GM12892 (cell line): ENCODE results near the gene HECTD4.

Experiments used
- POLR2A ChIP-seq: IDR thresholded peaks from 2 replicates; pipeline ENCODE4 v1.6.1; 2011; ENCODE audit warnings: low read depth, low read length, control low read depth
- POLR2AphosphoS5 ChIP-seq: IDR thresholded peaks from 2 replicates; pipeline ENCODE4 v1.6.1; 2011; ENCODE audit warnings: low read depth, low read length, control low read depth

GRCh38 chr12:112196196-112196875 is 185.9 kb downstream of the HECTD4 start:
- TF ChIP-seq POLR2AphosphoS5, result no peak
- no peak for TF ChIP-seq POLR2A
